Eye (tissue), 1 donor: ENCODE data around the gene IGFN1.
A peak's percentile ranks its signal among the peaks of the same experiment; 100 is the strongest.
"Not testable (repeated sequence)": the region's sequence is repeated elsewhere in the genome, so short reads cannot be mapped to it uniquely, and the experiment has no call there.

Experiments used
- DNase-seq: peaks from one replicate; pipeline ENCODE4 v3.0.0-alpha.2; 2015

Gene IGFN1

DNA sequence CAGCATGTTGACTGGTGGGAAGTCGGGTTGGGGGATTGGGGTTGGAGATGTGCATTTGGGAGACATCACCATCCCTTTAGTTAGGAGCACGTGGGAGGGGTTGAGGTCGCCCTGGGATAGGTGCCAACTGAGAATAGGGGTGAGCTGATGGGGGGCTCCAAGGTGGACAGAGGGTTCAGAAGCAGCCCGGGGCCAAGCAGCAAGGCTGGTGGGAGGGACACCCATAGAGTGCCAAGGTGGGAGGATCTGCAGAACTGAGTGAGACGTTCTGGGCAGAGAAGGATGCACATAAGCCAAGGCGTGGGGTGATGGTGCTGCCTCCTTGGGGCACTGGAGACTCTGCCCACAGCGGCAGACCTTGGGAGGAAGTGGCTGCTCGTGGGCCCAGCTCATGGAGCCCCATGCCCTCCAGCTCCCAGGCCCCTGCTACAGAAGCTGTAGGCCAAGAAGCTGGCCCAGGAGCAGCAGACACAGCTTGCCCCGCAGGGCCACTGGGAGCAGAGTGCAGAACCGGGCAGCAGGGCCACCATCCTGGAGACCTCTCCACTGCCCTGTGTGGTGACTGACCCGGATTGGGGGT, 61.3 kb downstream of the IGFN1 start:
- no peak for DNase-seq

- DNase-seq = no peak
Measured at GRCh38 chr1:201252944-201253371, 62.3 kb downstream of the IGFN1 start.

DNA sequence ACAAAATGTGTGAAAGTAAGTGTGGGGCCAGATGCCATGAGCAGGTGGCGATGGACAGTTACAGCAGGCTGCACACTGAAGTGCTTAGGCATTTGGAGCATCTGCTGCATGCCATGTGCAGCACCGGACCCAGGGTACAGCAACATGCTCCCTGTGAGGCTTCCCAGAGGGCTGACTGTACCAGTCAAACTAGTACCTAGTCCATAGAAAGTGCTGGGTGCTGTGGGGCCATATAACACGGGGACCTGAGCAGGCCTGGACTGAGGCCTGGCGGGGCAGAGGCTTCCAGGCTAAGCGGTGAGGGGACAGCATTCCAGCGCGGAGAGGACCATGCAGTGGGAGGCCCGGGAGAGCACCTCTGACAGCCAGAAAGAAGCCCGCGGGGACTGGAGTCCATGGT, 62.8 kb downstream of the IGFN1 start:
- DNase-seq = peak; percentile 23

- DNase-seq = no peak
Measured at GRCh38 chr1:201253906-201254624, 63.4 kb downstream of the IGFN1 start.

DNA sequence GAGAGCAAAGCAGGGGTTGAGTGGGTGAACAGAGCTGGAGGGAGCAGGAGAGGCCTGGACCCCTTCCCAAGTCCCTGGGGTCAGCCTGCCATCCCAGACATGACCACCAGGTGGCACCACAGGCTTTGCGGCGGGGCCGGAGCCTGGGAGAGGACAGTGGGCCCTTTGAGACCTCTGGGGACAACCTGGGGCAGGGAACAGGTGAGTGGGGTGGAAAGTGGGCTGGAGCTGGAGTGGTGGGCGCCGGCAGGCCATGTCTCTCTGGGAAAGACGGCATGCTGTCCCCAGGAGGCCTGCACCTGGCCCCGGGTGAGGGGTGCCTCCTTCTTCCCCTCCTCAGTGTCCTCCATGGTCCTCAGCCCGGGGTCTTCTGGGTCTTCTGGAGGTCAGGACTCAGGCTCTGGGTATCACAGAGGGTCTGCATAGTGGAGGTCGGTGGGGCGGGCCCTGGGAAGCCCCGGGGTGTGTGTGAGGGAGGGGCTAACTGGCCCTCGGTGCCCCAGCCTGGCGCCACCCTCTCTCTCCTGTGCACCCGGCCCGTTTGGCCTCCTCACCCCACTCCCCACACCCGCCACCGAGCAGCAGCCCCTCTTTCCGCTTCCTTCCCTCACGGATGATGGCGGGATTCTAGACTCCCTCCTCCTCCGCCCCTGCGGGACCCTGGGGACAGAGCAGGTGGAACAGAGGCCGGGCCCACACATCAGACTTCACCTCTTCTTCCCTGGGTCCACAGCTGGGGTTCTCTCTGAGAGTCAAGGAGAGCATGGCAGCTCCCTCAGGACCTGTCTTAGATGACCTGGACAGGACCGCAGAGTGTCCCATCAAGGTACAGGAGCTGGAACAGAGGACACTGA, 64.2 kb downstream of the IGFN1 start:
- peak; percentile 86 for DNase-seq

GRCh38 chr1:201255479-201256362, 65.1 kb downstream of the IGFN1 start:
- no peak for DNase-seq

DNA sequence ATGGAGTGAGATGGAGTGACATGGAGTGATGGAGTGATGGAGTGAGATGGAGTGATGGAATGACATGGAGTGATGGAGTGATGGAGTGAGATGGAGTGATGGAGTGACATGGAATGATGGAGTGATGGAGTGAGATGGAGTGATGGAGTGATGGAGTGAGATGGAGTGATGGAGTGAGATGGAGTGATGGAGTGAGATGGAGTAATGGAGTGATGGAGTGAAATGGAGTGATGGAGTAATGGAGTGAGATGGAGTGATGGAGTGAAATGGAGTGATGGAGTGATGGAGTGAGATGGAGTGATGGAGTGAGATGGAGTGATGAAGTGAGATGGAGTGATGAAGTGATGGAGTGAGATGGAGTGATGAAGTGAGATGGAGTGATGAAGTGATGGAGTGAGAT, 67.5 kb downstream of the IGFN1 start:
- DNase-seq = not testable (repeated sequence)

DNA sequence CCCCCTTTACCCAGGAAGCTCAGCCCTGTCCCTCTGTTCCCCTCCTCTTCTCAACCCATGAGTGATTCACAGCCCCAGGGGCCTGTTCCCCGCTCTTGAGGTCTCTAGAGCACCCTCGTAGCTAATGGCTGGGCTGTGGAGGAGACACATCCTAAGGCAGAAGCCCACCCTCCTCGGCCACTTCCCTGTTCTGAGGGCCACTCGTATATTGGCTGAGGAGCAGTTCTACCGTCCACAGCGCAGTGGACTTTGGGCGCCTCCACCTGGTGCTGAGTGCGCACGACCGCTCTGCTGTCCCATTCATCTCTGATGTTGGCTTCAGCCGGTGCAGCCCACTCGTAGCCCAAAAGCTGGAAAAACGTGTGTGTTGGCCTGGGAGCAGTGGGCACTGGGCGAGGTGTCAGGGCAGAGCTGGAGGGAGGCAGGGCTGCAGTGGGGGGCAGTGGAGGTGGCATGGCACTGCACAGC, 68.2 kb downstream of the IGFN1 start:
- DNase-seq = no peak

DNA sequence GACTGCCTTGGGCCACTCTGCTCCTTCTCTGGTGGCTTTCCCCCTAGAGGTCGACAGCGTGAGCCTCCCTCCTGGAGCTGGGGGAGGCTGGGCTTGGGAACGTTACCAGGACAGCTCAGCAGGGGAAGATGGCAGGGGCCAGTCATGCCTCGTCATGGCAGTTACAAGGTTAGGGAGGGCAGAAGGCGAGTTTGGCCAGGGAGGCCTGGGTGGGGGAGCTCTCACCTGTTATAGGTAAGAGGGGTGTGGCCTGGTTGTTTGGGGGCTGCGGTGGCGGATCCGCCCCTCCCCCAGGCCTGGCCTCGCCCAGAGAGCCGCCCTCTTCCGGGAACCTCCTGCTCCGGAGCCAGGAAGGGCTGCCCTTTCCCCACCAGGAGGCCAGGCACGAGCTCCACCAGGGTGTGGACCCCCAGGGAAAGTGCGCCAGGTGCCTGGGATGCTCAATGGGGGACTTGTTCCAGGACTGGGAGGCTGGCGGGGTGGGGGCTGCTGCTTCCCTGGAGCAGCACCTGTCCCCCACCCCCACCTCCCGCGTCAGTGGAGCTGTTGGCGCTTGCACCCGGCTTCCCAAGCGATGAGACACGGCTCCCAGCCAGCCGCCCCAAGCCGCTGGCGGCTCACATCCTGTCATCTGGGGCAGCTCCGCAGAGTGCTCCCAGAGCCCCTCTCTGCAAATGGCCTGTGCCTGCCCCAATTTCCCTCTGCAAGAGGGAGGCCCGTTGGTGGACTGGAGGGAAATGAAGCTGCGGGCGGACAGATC, 69.0 kb downstream of the IGFN1 start:
- peak; percentile 31 for DNase-seq

- DNase-seq = no peak
Measured at GRCh38 chr1:201260236-201260590, 69.6 kb downstream of the IGFN1 start.

GRCh38 chr1:201260648-201261311, 70.2 kb downstream of the IGFN1 start:
- DNase-seq = no peak

- no peak for DNase-seq
Measured at GRCh38 chr1:201261771-201262547, 71.3 kb downstream of the IGFN1 start.

DNA sequence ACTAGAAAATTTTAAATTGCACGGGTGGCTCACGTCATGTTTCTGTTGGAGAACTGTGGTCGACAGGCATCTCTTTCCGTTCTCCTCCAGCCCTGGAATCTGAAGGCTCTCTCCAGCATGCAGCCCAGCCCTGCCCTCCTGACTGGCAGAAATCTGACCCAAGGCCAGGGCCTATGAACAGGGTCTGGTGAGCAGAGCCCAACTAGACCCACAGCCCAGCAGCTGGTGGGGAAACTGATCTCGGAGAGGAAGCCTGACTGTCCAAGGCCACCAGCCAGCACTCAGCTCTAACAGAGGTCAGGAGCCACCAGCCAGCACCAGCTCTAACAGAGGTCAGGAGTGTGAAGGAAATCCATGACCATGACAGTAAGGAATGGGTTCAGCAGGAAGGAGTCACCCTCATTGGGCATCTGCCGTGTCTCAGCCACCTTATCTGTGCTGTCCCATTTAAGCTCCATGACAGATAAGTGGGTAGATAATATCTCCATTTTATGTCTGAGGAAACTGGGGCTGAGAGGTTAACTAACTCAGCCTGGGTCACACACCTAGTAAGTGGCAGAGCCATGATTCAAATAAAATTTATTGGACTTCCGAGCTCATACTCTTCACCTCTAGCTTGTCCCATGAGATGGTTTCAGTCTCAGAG, 72.5 kb downstream of the IGFN1 start:
- no peak for DNase-seq

- DNase-seq = no peak
Measured at GRCh38 chr1:201264072-201264471, 73.4 kb downstream of the IGFN1 start.

DNA sequence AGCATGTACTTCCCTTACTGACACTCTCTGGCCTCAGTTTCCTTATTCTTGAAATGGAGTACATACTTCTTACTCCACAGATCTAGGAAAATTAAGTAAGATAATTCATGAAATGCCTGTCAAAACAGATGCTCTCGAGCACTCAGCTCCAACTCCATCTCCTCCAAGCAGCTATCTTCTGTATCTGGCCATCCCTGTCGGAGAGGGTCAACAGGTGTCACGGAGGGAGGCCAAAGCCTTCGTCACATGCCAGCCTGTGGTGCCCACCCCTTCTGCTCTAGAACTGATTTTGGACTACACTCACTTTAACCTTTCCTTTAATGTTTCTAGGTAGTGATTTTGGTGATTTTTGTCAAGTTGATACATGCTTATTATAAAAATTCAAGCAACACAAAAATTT, 73.9 kb downstream of the IGFN1 start:
- DNase-seq = no peak

DNA sequence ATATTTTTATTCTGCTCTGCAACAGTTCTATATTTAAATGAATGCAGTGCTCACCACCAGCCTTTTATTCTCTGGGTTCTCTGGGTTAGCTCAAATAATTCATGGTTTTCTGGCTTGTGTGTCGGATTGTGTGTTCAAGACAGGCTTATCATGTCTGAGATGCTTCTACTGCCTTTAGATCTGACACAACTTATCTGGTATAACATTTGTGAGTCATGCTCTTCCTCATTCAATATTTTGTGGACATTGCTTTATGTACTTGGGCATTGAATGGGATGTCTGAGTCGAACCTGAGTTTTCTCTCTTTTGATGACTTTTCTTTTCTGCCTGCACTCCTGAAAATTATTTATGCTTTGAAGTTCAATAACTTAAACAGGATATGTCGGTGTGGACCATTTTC, 75.1 kb downstream of the IGFN1 start:
- DNase-seq = no peak

- DNase-seq = no peak
Measured at GRCh38 chr1:201266276-201266675, 75.7 kb downstream of the IGFN1 start.

GRCh38 chr1:201266774-201267173, 76.2 kb downstream of the IGFN1 start:
- peak; percentile 57 for DNase-seq

DNA sequence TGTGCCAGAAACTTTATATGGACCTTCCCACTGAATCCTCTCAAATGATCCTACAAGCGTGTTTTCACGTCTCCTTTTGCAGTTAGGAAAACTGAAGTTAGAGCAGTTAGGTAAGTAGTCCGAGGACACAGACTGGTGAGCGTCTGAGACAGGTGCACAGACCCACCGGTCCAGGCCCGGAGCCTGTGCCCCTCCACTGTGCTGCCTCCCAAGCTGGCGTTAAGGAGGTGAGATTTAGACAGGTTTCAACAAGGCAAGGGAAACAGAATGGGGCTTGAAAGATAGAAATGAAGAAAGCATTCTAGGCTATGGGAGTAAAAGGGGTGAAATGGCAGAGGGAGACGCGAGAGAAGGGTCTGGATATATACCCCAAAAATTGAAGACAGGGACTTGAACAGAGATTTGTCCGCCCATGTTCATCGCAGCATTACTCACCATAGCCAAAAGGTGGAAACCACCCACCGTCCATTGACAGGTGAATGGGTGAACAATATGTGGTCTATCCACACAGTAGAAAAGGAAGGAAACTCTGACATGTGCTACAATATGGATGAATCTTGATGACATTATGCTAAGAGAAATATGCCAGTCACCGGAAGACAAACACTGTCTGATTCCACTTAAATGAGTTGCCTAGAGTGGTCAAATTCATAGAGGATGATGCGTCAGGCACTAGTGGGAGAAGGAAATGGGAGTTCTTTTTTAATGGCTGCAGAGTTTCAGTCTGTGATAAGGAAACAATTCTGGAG, 77.0 kb downstream of the IGFN1 start:
- DNase-seq = no peak
